OCI-LY7 (cell line): Measurements from ENCODE around the gene RGL1. TPM values are rescaled to one million over a fixed set of nuclear protein-coding genes. Genes with fewer than 3 reads are reported as not detected.

Source experiments
- BruUV-seq: library from RNA; stranded (reverse); fragments of 400-500 nt; replicated peaks from 2 replicates; lab custom pipeline; 2021; lab: Mats Ljungman, UMichigan
- CTCF ChIA-PET: fragments of 300-600 bp; sonication (Branson Sonifier 250); formaldehyde crosslinking; loops from one replicate; lab custom pipeline; 2022; ENCODE audit warnings: antibody characterized with exemption; ENCODE audit not compliant: unreplicated experiment; lab: Charles Lee
- POLR2A ChIA-PET: fragments of 300-600 bp; sonication (Branson Sonifier 250); formaldehyde crosslinking; loops from one replicate; lab custom pipeline; 2022; ENCODE audit warnings: antibody characterized with exemption; lab: Charles Lee
- DNase-seq: peaks from one replicate; pipeline ENCODE4 v3.0.0-alpha.2; 2015; ENCODE audit warnings: low spot score
- H2AFZ ChIP-seq: fragments of 200-600 bp; sonication (generic), shearing (Covaris generic); 2 replicates; pipeline ENCODE4 v1.6.1; 2014; ENCODE audit warnings: mild to moderate bottlenecking, antibody characterized with exemption, low read length, moderate library complexity
- H3K27ac ChIP-seq: fragments of 200-600 bp; sonication (generic); 2 replicates; pipeline ENCODE4 v1.5.1; 2014; ENCODE audit warnings: mixed run types, low read depth, mild to moderate bottlenecking, moderate library complexity, low read length, inconsistent platforms; ENCODE audit not compliant: poor library complexity, severe bottlenecking
- H3K36me3 ChIP-seq: fragments of 200-600 bp; sonication (generic); 2 replicates; pipeline ENCODE4 v1.6.1; 2014; ENCODE audit warnings: mild to moderate bottlenecking, antibody characterized with exemption, low read length, moderate library complexity, mixed read lengths; ENCODE audit not compliant: insufficient read depth
- H3K4me1 ChIP-seq: fragments of 200-600 bp; sonication (generic); 2 replicates; pipeline ENCODE4 v1.5.1; 2014; ENCODE audit warnings: mild to moderate bottlenecking, low read length; ENCODE audit not compliant: insufficient read depth, poor library complexity, severe bottlenecking
- H3K4me2 ChIP-seq: fragments of 200-600 bp; sonication (generic); 2 replicates; pipeline ENCODE4 v1.6.1; 2014; ENCODE audit warnings: mild to moderate bottlenecking, low read length
- H3K4me3 ChIP-seq: fragments of 200-600 bp; sonication (generic); 2 replicates; pipeline ENCODE4 v1.5.1; 2014; ENCODE audit warnings: mild to moderate bottlenecking, low read depth, low read length; ENCODE audit not compliant: poor library complexity, severe bottlenecking
- H3K79me2 ChIP-seq: fragments of 200-600 bp; sonication (generic); 2 replicates; pipeline ENCODE4 v1.6.1; 2016; ENCODE audit warnings: low read depth, mild to moderate bottlenecking, low read length, moderate library complexity, mixed read lengths; ENCODE audit not compliant: insufficient read depth
- H3K9me2 ChIP-seq: fragments of 200-600 bp; sonication (generic); 2 replicates; pipeline ENCODE4 v1.6.1; 2016; ENCODE audit warnings: mild to moderate bottlenecking, low read length, mixed read lengths; ENCODE audit not compliant: insufficient read depth
- H3K9me3 ChIP-seq: fragments of 200-600 bp; sonication (generic); 2 replicates; pipeline ENCODE4 v1.6.1; 2014; ENCODE audit warnings: mild to moderate bottlenecking, mixed run types, low read length, mixed read lengths
- H4K20me1 ChIP-seq: fragments of 200-600 bp; sonication (generic); 2 replicates; pipeline ENCODE4 v1.6.1; 2014; ENCODE audit warnings: mild to moderate bottlenecking, antibody characterized with exemption, low read length, moderate library complexity, mixed read lengths; ENCODE audit not compliant: insufficient read depth
- CTCF ChIP-seq: fragments of 200-600 bp; sonication (generic); conservative IDR thresholded peaks from 2 replicates; pipeline ENCODE4 v1.5.1; 2014; ENCODE audit warnings: mild to moderate bottlenecking, antibody characterized with exemption, low read length, moderate library complexity, mixed read lengths
- EZH2phosphoT487 ChIP-seq: fragments of 200-600 bp; sonication (generic); IDR thresholded peaks from 2 replicates; pipeline ENCODE4 v1.6.1; 2018; ENCODE audit warnings: low read depth, borderline replicate concordance, mild to moderate bottlenecking, mixed run types, antibody characterized with exemption, low read length, moderate library complexity, mixed read lengths
- intact Hi-C: fragments of 100-400 bp; cut with micrococcal nuclease; formaldehyde crosslinking; loops from one replicate; pipeline ENCODE4 v1.10.0; 2022; ENCODE audit not compliant: unreplicated experiment
- total RNA-seq, 2 experiments: library from RNA; depleted of rRNA in 1 of 2; stranded (reverse); fragments of >200 nt in 1 of 2; shearing (Covaris generic) in 1 of 2; gene quantifications; 2 replicates each; pipeline ENCODE4 v1.2.3, GENCODE V29; 2014 to 2022

Gene RGL1
- total RNA-seq, 2 experiments from 2014 or later, result 0.32 to 0.35 TPM

- H3K9me2 ChIP-seq, result no peaks in the 10 kb centered on the region
- 0 out of 2 replicates have a peak, but pooled peaks cover 3% of the 10 kb centered on the region for H4K20me1 ChIP-seq
- H3K79me2 ChIP-seq, result no peaks in the 10 kb centered on the region
- no TSS peak for BruUV-seq
- ChIA-PET CTCF (no interaction called here), POLR2A (interaction anchor here (0.6 kb wide), 1 partner anchor 289 kb away, joined by 4 read pairs; no protein-coding TSS in a partner anchor)
- intact Hi-C loops, result no loop called here
- H3K4me2 ChIP-seq, result no peak overlapping the region
- no peaks in the 10 kb centered on the region for H3K9me3 ChIP-seq
- H3K4me3 ChIP-seq, result no peak overlapping the region
- TF ChIP-seq EZH2phosphoT487 (no peak), CTCF (no peak)
- H3K36me3 ChIP-seq, result no peaks in the 10 kb centered on the region
- no peak overlapping the region for H2AFZ ChIP-seq
- no peak for DNase-seq
- H3K4me1 ChIP-seq, result no peaks in the 10 kb centered on the region
- H3K27ac ChIP-seq, result no peak overlapping the region
Measured at GRCh38 chr1:183920651-183921050, 115.7 kb downstream of the RGL1 start.

GRCh38 chr1:183922197-183922596 is 117.3 kb downstream of the RGL1 start:
- POLR2A ChIA-PET, result no interaction called here
- H3K4me2 ChIP-seq, result no peak overlapping the region

More at GRCh38 chr1:183922197-183922596, 117.3 kb downstream of the RGL1 start:
- intact Hi-C loops, result no loop called here
- Histone ChIP-seq H3K79me2 (no peaks in the 10 kb centered on the region), H3K4me3 (no peak overlapping the region), H3K9me2 (no peaks in the 10 kb centered on the region), H3K27ac (no peak overlapping the region), H3K4me1 (no peaks in the 10 kb centered on the region), H4K20me1 (no peaks in the 10 kb centered on the region), H3K36me3 (no peaks in the 10 kb centered on the region), H2AFZ (no peak overlapping the region), H3K9me3 (no peaks in the 10 kb centered on the region)
- no TSS peak for BruUV-seq
- no peak for DNase-seq
- CTCF ChIA-PET, result no interaction called here
- 0 out of 2 replicates have a peak, but pooled peaks have one; percentile 34 for TF ChIP-seq CTCF
- no peak for TF ChIP-seq EZH2phosphoT487
